GM12891 (cell line): ENCODE measurements around the gene SMAD3.

Source experiments
- POLR2A ChIP-seq: IDR thresholded peaks from 2 replicates; pipeline ENCODE4 v1.6.1; 2011; ENCODE audit warnings: low read depth, low read length, control low read depth
- POLR2AphosphoS5 ChIP-seq: IDR thresholded peaks from 2 replicates; pipeline ENCODE4 v1.6.1; 2011; ENCODE audit warnings: low read depth, low read length, control low read depth
- SPI1 ChIP-seq: IDR thresholded peaks from 2 replicates; pipeline ENCODE4 v1.6.1; 2011; ENCODE audit warnings: low read depth, low read length, control low read depth
- TAF1 ChIP-seq: IDR thresholded peaks from 2 replicates; pipeline ENCODE4 v1.6.1; 2011; ENCODE audit warnings: low read depth, low read length, control low read depth

DNA sequence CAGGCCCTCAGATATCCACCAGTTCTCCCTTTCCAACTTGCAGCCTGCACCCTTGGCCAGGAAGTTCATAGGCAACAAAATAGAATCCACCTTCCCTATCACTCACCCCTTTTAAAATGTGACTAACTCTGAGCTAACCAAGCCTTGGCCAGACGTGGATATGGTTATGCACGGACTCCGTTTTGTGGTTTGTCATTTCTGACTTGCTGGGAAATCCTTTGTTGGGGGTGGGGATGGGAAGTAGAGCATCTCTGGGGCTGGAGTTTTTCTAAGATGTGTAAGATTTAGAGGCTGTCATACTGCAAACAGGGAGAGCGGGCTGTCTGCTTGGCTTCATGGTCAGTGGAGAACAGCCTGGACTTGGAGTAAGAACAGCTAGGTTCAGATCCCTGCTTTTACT is 62.6 kb downstream of the SMAD3 start:
- TF ChIP-seq POLR2A (no peak), SPI1 (no peak), POLR2AphosphoS5 (no peak), TAF1 (no peak)
